Peyer's patch (tissue), 4 donors: ENCODE measurements around the gene OR4D5.

Source experiments
- CTCF ChIP-seq, 6 experiments: fragments of 450-650 bp in 4 of 6; fragments of 200-600 bp in 2 of 6; sonication (generic) in 1 of 6; IDR thresholded peaks; one replicate each; pipeline ENCODE4 v1.5.1; 2017 to 2019; ENCODE audit warnings: antibody characterized with exemption in 6 of 6, mild to moderate bottlenecking in 3 of 6, moderate library complexity in 1 of 6
- POLR2A ChIP-seq, 2 donors: fragments of 450-650 bp; IDR thresholded peaks; one replicate each; pipeline ENCODE4 v1.5.1; 2017; ENCODE audit warnings: antibody characterized with exemption in 2 of 2, mild to moderate bottlenecking in 2 of 2, moderate library complexity in 2 of 2

GRCh38 chr11:123924027-123924426, 15.4 kb upstream of the OR4D5 start:
- TF ChIP-seq CTCF (IDR thresholded peaks at IDR 0.05) (no peak), POLR2A (IDR thresholded peaks at IDR 0.05) (no peak)
